GM21447 (cell line): ENCODE data around the gene OMP.

Source experiments
- ATAC-seq: cut with Tn5 transposase; IDR thresholded peaks from one replicate; pipeline ENCODE4 v1.9.1; 2021; ENCODE audit not compliant: unreplicated experiment

OMP gene

DNA sequence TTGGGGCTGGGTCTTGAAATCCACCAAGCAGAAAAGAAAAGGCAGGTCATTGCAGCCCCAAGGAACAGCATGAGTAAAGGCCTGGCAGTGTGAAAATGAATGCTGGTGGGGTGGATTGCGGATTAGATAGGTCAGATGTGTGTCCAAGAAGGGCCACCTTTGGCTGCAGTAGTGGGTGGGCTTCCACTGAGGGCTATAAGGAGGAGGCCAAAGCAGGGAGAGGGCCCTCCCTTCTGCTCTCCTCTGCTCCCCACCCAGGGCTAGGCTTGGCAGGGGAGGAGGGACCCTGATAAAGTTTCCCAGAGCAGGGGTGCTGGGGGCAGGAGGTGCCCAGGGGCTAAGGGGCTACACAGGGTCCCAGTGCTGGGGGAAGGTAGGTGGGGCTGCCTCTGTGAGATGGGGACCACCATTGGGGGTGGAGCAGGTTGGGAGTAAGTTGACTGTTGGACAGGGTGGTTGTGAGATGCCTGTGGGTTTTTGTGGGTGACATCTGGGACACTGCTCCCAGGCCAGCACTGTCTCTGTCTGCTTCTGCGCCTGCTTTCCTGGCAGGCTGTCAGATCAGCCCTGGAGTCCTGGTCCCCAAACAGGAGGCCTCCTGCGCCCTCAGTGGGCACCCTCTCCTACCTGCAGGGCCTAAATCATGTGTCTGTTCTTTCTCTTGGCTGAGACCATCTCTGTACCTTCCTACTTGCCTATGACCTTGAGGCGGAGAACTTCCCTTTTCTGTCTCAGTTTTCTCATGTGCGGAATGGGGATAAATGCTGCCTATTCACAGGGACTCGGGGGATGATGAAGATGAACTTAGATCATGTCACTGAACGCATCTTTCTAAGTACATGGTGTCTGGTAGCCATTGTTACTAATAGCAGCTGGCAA lies 33.9 kb upstream of the OMP start:
- no peak for ATAC-seq

DNA sequence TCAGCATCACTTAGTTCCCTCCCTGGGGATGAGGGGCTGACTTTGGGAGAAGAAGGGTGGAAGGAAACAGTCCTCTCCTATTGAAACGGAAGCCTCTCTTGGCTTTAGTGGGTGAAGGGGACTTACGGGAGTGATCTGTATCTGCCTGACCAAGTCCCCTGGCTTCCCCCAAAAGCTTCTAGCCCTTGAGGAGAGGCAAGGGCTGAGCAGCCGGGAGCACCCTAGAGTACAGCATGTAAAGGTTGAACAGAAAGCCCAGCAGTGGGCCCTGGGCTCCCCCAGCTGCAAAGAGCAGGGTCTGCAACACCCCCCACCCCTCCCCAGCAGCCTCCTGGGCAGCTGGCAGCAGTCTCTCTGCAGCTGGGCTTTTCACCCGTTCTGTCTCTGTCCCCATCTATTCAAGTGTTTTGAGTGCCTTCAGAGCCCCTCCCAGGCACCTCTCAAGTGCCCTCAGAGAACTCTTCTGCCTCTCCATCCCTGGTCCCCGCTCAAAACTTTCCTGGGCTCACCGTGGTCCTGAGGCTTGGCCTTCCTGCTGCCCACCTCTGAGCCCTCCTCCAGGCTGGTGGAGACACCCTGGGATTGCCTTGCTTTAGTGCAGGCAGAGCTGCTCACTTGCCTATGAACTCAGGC lies 33.2 kb upstream of the OMP start:
- no peak for ATAC-seq

DNA sequence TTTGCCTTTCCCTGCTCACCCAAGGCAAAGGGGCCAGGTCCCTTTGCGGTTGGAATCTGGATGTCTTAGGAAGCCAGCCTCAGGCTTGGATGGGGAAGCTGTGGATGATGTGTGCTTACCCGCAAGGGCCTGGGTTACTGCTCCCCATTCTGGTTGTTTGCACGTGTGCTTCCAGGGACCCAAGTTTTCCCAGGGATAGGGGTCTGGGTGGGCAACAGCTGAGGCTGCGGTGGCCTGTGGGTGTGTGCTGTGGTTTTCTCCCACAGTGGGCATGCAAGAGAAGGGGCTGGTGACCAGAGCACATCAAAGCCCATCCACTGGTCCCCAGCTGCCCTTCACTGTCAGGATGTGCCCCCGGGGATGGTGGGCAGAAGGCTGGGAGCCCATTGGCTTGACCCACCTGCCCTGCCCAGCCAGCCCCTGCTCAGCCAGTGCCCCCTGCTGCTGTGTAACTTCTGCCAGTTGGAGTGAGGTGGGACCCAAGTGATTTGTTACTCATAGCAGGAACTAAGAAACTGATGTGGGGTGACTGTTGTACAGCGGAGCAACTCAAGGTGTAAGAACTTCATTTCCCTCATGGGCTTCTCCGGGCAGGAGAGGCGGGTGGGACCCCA lies 32.6 kb upstream of the OMP start:
- no peak for ATAC-seq

DNA sequence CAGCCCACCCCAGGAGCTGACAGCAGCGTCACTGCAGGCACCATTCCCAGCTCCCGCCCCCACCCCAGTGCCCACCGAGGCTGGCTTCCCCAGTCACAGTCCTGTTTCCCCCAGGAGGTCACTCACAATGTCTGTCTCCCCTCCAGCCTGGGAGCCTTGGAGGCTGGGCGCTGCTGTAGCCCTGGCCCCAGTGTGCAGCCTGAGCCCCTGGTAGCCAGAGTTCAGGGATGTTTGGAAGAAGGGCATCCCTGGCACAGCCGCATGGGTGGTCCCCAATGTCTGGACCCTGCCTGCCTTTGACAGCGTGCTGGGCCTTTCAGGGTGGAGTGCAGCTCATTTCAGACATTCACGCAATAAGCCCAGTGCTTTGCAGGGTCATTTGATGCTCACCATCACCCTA lies 31.6 kb upstream of the OMP start:
- ATAC-seq, result no peak

DNA sequence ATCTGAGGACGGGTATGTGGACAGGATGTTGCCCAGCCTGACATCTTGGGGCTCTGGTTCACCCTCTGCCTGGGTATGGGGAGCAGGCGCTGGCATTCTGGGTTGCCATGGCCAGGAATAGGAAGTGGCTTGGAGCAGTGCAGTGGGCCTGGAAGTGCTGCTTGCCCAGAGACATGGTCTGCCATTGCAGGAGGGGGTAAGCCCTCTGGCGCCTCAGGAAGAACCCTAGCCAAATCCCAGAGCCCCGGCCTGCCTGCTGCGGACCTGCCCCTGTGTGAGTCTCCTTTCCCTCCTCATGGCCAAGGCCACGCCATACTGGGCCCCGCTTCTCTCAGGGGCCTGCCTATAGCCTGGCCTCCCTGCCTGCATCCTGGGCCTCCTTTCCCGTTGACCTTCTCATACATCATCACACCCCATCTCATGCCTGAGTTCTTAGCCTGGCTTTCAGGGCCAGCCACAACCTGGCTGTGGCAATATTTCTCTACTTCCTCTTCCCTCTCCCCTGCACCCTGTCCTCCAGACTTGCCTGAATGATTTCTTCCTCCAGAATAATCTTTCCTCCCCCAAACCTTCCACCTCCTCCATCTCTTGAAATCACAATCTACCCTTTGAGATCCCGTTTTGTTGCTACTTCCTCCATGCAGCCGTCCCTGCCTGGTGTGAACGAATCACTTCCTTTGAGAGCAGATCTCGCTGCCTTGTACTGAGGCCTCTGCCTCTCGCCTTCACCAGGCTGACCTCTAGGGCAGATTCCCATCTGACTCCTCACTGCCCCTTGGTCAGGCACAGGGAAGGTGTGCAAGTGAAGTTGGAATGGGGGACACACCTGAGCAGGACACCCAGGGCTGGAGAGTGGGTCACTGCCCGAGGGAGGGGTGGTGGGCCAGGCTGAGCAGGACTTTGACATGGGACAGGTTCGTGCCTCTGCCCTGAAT lies 30.7 kb upstream of the OMP start:
- ATAC-seq, result no peak

DNA sequence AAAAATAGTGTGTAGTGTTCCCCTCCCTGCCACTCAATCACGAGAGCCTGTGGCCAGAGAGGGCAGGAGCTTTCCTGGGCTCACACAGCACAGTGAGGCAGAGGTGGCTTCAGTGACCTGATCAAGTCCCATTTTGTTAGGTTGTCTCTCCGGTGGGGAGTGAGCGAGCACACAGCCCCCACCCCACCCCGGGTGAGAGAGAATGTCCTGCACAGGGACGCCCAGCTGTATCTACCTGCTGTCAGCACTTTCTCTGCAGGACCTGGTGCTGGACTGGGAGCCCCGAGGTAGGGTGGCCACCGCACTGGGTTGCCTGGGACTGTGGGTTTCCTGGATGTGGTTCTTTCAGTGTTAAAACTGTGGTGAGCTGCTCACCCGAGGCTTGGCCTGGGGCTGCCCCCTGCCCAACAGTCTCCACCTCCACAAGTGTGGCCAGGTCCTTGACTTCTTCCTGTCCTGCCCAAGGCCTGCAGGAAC lies 29.8 kb upstream of the OMP start:
- no peak for ATAC-seq

DNA sequence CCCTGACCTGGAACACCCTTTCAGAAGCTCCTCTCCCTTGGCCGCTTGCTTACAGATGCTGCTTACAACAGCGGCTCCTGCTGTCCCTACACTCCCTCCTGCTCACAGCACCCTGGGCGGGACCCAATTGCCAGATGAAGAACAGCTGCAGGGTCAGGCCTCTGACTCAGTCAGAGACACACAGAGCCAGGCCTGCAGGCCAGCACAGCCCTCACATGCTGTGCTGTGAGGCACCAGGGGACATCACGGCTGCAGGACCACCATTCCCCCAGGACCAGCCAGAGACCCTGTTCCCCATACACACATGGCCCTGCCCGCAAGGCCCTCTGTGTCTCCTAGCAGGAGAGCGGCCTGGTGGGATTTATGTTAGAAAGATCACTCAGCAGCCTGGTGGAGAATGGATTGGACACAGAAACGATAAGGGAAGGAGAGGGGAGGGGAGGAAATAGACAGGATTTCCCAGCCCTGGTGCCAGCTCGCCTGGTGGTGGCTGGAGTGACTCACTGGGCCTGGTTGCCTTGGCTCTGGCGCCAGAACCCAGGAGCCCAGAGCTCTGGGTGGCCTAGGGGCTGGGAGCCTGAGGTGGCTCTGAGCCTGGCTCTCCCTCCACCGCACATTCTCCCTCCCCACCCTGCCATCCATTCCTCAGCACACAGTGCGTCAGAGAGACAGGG lies 29.2 kb upstream of the OMP start:
- no peak for ATAC-seq

DNA sequence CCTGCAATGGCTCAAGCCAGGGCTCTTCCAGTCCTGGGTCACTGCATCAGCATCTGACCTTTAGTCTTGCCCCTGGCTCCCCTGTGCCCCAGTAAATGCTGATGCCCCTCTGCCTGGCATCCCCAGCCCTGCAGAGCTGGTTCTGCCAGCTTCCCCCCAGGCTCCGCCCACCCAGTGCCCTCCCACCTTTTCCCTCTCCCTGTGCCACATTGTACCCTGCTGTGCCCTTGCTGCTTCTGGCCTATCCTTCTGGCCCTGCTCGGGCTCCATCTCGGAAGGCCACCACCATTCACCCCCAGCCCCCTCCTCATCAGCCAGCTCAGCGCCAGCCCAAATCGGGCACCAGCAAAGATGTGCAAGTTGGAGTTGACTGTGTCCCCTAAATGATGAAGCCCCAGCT lies 28.4 kb upstream of the OMP start:
- ATAC-seq, result no peak

DNA sequence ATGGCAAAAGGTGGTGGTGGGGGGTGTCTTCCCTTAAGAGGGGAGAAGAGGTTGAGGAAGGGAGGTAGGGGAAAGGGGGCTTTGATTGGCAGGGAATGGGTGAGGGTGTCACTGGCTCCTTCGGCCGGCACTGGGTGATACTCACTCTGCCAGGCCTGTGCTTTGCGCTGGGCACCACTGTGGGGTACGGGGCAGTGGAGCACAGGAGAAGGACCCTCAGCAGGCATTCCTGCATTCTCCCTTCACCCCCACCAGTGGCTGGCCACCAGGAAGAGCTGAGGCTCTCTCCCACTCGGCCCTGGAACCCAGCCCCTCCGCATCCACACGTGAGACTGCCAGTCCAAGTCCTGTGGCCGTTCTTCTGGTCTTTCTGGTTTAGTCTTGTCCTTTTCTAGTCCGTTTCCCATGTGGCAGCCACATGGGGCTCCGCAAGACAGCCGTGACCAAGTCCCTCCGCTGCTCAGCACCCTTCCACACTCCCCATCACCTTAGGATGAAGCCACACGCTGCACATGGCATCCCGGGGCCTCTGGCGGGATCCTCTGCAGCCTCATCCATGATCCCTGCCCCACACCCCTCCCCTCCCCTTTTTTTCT lies 27.9 kb upstream of the OMP start:
- ATAC-seq, result no peak

DNA sequence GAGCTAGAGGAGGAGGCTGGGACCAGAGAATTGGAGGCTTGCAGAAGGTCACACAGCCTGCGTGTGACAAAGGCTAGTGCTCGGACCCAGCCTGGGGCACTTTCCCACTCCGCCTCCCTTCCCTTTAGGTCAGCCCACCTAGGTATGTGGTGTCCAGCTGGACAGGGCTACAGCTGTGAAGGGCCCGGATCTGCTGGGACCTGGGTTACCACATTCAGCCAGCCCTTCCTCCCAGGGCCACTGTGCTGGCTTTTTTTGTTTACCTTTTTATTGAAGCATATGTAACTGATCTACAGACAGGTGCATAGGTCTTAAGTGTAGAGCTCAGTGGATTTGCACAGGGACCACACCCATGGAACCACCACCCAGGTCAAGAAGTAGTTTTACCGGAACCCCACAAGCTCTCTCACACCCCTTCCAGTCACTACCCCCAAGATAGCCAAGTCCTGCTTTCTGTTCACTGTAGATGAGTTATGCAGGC lies 27.2 kb upstream of the OMP start:
- ATAC-seq, result no peak

DNA sequence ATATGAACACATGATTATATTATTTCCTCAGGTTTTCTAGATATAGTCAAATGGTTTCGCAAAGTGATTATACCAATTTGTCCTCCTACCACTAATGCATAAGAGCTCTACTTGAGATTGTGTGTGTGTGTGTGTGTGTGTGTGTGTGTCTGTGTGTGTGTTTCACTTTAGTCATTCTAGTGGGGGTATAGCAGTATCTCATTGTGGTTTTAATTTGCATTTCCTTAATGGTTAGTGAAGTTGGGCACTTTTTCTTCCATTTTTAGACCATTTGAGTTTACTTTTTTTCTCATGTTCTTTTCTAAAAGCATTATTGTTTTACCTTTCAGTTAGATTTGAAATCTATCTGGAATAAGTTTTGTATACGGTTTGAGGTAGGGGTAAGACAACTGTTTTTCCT lies 23.0 kb upstream of the OMP start:
- ATAC-seq, result no peak

DNA sequence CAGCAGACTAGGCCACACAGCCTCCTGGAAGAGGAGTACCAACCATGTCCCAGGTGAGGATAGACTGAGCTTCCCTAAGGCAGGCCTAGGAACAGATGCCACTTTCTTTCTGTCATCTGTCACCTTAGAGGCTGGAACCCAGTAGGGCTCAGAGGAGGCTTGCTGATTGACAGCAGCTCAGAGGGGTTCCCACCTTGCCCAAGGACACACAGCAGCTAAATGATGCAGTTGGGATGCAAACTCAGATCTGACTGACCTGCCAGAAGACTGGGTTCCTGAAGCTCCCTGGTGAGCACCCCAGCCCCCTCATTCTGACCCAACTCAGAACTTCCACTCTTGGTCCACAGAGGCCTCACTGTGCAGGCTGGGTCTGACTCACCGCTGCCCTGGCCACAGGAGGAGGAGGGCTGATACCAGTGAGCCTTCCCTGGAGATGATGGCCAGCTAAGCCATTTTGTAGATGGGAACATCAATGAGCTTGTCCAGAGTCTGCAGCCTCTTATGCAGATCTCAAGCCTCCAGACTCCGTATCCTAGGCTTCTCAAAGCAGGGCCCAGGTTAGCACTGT lies 21.9 kb upstream of the OMP start:
- ATAC-seq, result no peak

DNA sequence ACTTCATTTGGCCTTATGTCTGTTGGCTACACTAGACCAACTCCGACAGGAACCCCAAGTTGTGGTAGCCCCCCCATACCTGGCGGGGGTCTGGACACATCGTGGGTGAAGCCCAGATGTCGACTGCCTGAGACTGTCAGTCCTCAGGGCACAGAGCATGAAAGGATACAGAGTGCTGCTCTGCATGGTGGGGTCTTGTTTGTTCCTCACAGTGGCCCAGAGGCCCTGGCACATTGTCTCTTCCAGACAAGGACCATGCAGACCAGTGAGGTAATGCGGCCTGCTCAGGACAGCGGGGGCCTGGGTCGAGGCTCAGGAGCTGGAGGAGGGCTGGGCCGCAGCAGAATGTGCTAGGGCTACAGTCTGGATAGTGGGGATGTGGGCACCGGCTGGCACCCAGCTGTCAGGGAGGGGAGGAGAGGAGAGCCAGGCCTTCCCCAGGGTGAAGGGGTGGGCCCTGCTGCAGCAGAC lies 21.2 kb upstream of the OMP start:
- no peak for ATAC-seq

DNA sequence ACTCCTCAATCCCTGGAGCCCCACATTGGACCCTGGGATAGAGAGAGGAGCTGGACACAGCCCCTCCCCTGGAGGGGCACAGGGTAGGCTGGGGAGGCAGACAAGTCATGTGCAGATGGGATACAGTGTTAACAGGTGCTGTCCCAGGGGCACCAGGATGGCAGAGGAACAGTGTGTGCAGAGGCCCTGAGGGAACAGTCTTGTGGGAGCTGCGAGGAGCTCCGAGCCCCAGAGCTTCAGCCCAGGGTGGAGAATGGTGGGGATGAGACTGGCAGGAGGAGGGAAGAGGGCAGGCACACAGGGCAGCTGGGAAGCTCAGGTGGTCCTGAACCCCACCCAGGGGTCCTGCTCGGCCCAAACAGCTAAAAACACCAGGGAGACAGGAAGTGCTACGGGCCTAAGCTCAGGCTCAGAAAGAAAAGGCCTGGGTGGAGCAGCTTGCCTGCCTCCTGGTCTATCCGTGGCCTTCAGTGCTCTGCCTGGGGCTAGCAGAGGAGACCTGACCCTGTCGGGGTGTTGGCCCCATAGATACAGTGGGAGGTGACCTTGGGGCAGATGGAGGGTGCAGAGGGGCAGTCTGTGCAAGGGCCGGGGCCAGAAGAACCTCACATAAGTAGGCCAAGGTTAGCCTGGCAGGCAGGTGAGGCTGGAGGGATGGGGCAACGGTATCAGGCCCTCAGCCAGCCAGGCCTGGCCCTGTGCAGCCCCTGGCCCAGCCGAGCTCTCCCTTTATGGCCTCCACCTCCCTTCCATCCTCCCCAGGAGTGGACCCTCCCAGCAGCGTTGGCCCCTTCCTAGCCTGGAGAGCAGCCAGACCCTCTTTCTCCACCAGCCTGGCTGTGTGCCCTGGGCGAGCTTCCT lies 20.4 kb upstream of the OMP start:
- ATAC-seq, result no peak

DNA sequence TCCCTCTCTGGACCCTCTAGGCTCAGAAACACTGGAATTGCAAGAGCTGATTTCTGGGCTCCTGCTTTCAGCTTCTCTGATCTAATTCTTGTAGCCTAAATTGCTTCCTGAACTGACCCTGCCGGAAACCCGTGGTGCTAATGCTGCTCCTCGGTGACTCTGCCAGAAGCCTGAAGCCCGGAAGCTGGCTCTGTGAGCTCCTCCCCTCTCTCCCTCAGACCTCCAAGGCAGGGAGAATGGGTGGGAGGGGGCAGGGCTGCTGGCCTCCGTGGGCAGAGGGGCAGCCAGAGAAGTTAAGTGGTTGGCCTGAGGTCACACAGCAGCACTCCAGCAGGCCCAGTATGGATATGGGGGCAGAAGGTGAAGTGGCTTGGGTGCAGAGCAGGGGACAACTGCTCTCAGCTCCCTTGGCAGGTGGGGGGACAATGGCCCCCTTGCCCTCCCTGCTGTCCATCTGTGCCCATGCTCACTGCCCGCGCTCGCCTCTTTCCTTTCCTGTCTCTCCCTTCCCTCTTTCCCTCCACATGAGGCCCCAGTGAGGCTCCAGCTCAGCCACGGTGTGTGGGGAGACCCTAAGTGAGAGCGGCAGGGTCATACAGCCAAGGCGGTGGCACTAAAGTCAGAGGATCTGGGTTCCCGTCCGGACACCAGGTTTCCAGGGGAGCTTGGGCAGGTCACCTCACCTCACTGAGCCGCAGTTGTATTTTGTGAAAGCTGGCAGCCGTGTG lies 19.6 kb upstream of the OMP start:
- peak; percentile 62 for ATAC-seq

DNA sequence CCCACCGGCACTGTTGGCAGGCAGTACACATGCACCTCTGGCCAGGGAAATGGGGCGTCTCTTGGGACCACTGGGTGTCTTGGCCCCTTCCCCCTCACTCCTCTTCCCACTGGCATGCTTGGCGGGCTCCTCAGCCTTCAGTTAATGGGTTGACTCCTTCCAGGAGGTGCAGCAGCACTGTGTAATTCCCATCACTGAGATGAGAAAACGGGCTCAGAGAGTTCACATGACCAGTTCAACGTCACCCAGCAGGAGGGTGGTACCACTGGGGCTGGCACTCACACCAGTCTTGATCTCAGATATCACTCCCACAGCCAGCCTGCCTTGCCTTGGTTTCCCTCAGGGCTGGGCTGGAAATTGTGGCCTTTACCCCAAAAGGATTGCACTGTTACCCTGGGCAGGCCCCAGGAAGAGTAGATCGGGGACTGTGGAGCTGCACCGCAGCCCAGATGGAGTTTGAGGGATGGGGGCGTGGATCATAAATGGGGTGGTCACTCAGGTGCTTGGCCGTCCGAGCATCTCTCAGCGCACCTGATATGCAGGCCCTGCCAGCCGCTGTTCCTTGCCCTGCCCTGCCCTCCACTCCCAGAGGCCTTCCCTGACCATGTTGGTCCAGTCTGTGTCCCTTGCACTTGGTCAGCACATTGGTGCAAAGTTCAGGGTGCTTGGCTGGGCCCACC lies 18.9 kb upstream of the OMP start:
- ATAC-seq, result no peak

DNA sequence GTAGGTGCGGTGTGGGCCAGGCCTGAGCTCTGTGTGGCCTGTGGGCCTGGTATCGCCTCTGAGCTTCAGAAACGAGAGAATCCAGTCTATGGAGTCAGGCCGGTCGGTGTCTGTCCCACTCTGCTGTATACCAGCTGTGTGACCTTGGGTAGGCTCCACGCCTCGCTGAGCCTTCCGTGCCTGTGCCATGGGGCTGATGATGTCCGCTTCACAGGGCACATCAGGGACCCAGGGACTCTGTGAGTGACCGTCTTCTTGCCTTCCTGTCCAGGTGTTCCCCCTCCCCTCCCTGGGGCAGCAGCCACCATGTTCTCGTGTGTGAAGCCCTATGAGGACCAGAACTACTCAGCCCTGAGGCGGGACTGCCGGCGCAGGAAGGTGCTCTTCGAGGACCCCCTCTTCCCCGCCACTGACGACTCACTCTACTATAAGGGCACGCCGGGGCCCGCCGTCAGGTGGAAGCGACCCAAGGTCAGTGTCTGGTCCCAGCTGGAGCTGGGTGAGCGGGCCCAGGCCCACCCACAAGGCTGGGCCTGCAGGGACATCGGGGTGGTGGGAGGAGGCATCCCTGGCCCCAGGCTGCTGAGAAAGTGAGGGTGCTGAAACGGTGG lies 18.0 kb upstream of the OMP start:
- no peak for ATAC-seq
